Dedifferentiated amniotic fluid mesenchymal stem cell (primary cell): ENCODE data around the gene DHX35.
"Not testable (repeated sequence)": the region's sequence is repeated elsewhere in the genome, so short reads cannot be mapped to it uniquely, and the experiment has no call there.

Experiments used
- DNase-seq: peaks from one replicate; pipeline ENCODE4 v3.0.0-alpha.2; 2016; ENCODE audit errors: extremely low spot score

Gene DHX35

GRCh38 chr20:38940644-38941043, 21.5 kb upstream of the DHX35 start:
- DNase-seq: no peak

- no peak for DNase-seq
Observed at GRCh38 chr20:38941726-38942389, 20.3 kb upstream of the DHX35 start.

- DNase-seq: no peak
Observed at GRCh38 chr20:38945012-38945411, 17.1 kb upstream of the DHX35 start.

GRCh38 chr20:38946836-38947235, 15.3 kb upstream of the DHX35 start:
- DNase-seq: no peak

- DNase-seq: no peak
Observed at GRCh38 chr20:38947931-38948362, 14.2 kb upstream of the DHX35 start.

- no peak for DNase-seq
Observed at GRCh38 chr20:38950254-38950653, 11.9 kb upstream of the DHX35 start.

GRCh38 chr20:38951611-38952010, 10.5 kb upstream of the DHX35 start:
- no peak for DNase-seq

GRCh38 chr20:38952153-38952552, 10.0 kb upstream of the DHX35 start:
- no peak for DNase-seq

- DNase-seq: no peak
Observed at GRCh38 chr20:38953630-38954340, 8.4 kb upstream of the DHX35 start.

- DNase-seq: no peak
Observed at GRCh38 chr20:38957235-38957876, 4.8 kb upstream of the DHX35 start.

GRCh38 chr20:38957915-38958485, 4.1 kb upstream of the DHX35 start:
- DNase-seq: no peak

- not testable (repeated sequence) for DNase-seq
Observed at GRCh38 chr20:38960187-38960687, 1.9 kb upstream of the DHX35 start.

GRCh38 chr20:38961530-38962043, 557 bp upstream of the DHX35 start:
- DNase-seq: no peak

GRCh38 chr20:38962928-38963401, 821 bp downstream of the DHX35 start:
- DNase-seq: no peak

GRCh38 chr20:38963745-38964144, 1.6 kb downstream of the DHX35 start:
- DNase-seq: no peak

- no peak for DNase-seq
Observed at GRCh38 chr20:38965264-38965663, 3.1 kb downstream of the DHX35 start.

- DNase-seq: no peak
Observed at GRCh38 chr20:38968090-38968489, 5.9 kb downstream of the DHX35 start.

GRCh38 chr20:38969708-38970107, 7.6 kb downstream of the DHX35 start:
- DNase-seq: no peak

- DNase-seq: peak; percentile 30
Observed at GRCh38 chr20:38970302-38970701, 8.2 kb downstream of the DHX35 start.

- DNase-seq: no peak
Observed at GRCh38 chr20:38973107-38973506, 11.0 kb downstream of the DHX35 start.

GRCh38 chr20:38973645-38974044, 11.5 kb downstream of the DHX35 start:
- DNase-seq: peak; percentile 33

GRCh38 chr20:38975539-38976120, 13.5 kb downstream of the DHX35 start:
- no peak for DNase-seq
